Fibroblast of mammary gland (primary cell): ENCODE results near the gene ANKRD11.
"Not testable (repeated sequence)": the region's sequence is repeated elsewhere in the genome, so short reads cannot be mapped to it uniquely, and the experiment has no call there.

Experiments
- DNase-seq: peaks from one replicate; pipeline ENCODE4 v3.0.0-alpha.2; 2010; ENCODE audit warnings: low read depth
- H3K4me3 ChIP-seq: 2 replicates; pipeline ENCODE4 v1.5.1; 2011; ENCODE audit warnings: low read depth, mild to moderate bottlenecking, low read length, moderate library complexity; ENCODE audit not compliant: control insufficient read depth
- TF ChIP-seq, protein P1 (sequence below): conservative IDR thresholded peaks from 2 replicates; pipeline ENCODE4 v1.5.1; 2011; ENCODE audit warnings: low read depth, low read length, inconsistent platforms; ENCODE audit not compliant: control insufficient read depth, insufficient read depth

The ANKRD11 gene

DNA sequence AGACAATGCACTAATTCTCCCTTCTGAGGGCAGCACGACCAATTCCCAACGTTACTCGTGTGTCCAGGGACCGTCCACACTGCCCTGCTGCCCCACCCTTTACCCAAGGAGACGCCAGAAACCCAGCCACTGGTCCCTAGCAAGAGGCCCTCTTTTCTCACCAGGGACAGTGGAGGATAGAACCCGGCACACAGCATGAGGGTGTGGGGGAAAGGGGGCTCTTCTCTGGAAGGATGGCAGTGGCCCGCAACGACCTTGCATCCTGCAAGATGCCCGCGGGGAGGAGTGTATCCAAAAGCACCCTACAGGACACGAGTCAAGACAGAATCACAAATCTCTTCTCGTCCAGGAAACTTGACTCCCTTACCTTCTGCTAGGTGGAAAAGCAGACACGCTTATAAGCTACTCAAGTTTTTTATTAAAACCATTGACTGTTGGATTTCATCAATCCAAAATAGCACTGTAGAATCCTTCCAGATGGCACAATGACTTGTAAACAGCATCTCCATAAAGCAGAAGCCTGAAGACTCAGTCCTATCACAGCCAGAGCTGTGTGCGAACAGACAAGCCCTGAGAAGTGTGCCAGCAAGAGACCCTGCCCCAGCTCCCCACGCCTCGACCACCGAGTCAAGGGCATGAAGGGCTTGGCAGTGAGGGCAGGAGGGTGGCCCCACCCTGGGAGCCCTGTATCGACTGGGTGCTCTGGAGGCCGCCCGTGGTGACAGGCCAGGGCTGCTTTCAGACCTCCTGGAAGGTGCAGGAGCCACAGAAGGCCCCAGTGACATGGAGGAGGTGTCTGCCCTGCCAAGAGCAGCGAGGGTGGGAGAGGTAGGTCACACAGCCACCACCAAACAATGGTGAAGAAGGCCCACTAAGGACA is 103.8 kb downstream of the ANKRD11 start:
- no peak overlapping the region for H3K4me3 ChIP-seq
- TF ChIP-seq, protein P1, sequence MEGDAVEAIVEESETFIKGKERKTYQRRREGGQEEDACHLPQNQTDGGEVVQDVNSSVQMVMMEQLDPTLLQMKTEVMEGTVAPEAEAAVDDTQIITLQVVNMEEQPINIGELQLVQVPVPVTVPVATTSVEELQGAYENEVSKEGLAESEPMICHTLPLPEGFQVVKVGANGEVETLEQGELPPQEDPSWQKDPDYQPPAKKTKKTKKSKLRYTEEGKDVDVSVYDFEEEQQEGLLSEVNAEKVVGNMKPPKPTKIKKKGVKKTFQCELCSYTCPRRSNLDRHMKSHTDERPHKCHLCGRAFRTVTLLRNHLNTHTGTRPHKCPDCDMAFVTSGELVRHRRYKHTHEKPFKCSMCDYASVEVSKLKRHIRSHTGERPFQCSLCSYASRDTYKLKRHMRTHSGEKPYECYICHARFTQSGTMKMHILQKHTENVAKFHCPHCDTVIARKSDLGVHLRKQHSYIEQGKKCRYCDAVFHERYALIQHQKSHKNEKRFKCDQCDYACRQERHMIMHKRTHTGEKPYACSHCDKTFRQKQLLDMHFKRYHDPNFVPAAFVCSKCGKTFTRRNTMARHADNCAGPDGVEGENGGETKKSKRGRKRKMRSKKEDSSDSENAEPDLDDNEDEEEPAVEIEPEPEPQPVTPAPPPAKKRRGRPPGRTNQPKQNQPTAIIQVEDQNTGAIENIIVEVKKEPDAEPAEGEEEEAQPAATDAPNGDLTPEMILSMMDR = no peak
- no peak for DNase-seq

- H3K4me3 ChIP-seq = no peak overlapping the region
- DNase-seq = no peak
- TF ChIP-seq, protein P1 = no peak
Measured at GRCh38 chr16:89385712-89386111, 104.6 kb downstream of the ANKRD11 start.

- DNase-seq = no peak
- TF ChIP-seq, protein P1 = no peak
- H3K4me3 ChIP-seq = no peak overlapping the region
Measured at GRCh38 chr16:89384282-89384681, 106.1 kb downstream of the ANKRD11 start.

DNA sequence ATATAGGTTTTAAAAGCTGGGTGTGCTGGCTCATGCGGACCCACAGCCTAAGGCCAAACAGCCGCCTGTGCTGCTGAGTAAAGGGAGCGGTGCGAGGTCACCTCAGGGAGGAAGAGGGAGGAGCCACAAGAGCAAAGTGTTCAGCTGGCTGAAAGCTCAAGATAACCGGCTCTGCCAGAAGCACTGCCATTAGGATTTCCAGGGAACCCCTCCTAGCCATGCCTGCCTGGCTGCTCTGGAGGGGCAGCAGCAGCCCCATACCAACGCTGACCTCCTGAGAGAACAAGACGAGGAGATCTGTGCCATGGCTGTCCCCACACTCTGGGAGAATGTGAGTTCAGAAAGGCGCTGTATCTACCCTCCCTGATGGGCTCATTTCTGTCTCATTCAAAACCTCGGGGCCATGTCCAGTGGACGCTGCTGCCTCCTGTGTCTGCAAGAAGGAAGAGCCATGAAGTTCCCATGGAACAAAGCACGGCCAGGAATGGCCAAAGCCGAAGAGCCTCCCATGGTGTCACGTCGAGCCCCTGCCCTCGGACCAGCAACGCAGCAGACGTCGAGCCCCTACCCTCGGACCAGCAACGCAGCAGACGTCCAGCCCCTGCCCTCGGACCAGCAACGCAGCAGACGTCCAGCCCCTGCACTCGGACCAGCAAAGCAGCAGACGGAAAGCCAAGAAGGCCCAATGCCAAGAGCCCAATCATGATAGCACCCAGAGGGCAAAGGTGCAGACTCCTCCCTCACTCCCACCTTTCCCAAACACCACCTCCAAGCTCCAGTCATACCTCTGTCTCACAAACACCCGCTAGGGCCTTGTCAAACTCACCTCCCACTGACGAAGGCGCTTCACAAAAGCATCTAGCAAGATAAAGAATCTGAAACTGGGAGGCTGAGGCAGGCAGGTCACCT is 107.0 kb downstream of the ANKRD11 start:
- H3K4me3 ChIP-seq = no peak overlapping the region
- TF ChIP-seq, protein P1 = peak; percentile 19
- DNase-seq = peak; percentile 46

DNA sequence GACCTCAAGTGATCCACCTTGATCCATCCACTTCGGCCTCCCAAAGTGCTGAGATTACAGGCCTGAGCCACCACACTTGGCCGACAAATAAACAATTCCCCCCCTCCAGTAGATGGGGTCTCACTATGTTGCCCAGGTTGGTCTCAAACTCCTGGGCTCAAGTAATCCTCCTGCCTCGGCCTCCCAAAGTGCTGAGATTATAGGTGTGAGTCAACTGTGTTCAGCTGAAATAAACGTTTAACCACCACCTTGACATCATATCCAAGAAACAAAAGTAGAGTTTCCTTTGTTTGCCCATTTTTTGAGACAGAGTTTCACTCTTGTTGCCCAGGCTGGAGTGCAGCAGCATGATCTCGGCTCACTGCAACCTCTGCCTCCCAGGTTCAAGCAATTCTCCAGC is 107.8 kb downstream of the ANKRD11 start:
- not testable (repeated sequence) for DNase-seq, H3K4me3 ChIP-seq

GRCh38 chr16:89381788-89382187 is 108.6 kb downstream of the ANKRD11 start:
- TF ChIP-seq, protein P1 = no peak
- no peak for DNase-seq
- no peak overlapping the region for H3K4me3 ChIP-seq

DNA sequence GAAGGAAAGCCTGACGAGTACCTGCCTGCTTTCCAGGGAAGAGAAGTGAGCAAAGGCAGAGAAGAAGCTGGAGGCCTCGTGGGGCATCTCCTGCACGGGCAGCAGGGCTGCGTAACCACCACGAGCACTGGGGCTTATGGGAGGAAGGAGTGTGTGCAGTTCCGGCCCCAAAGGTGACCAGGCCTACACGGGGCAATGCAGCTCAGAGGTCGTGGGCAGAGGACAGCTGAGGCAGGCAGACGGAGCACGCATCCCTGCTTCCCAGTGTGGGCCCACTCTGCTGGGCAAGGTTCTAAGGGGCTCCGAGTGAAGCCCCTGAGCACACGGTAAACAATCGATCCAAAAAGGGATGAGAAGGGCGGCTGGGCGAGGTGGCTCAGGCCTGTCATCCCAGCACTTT is 109.7 kb downstream of the ANKRD11 start:
- no peak overlapping the region for H3K4me3 ChIP-seq
- DNase-seq = no peak
- TF ChIP-seq, protein P1 = no peak
